GM11168 (cell line): ENCODE results near the gene PGA5.

ENCODE experiments used
- in situ Hi-C: fragments of 300-500 bp; cut with MboI; formaldehyde crosslinking; loops from one replicate; pipeline ENCODE4 v1.12.0; 2022; ENCODE audit warnings: low sequenced_read_pairs; ENCODE audit not compliant: unreplicated experiment

The PGA5 gene

GRCh38 chr11:61264795-61265194 lies 23.8 kb downstream of the PGA5 start:
- in situ Hi-C loops = no loop called here

GRCh38 chr11:61265357-61265756 lies 24.4 kb downstream of the PGA5 start:
- in situ Hi-C loops = no loop called here

GRCh38 chr11:61266602-61267001 lies 25.6 kb downstream of the PGA5 start:
- in situ Hi-C loops = no loop called here

GRCh38 chr11:61267437-61267841 lies 26.5 kb downstream of the PGA5 start:
- in situ Hi-C loops = no loop called here

GRCh38 chr11:61268588-61269250 lies 27.7 kb downstream of the PGA5 start:
- in situ Hi-C loops = no loop called here

- in situ Hi-C loops = no loop called here
These were observed 29.5 kb downstream of the PGA5 start for GRCh38 chr11:61270354-61271076.

- in situ Hi-C loops = no loop called here
These were observed 31.8 kb downstream of the PGA5 start for GRCh38 chr11:61272731-61273130.

GRCh38 chr11:61273178-61274078 lies 32.5 kb downstream of the PGA5 start:
- in situ Hi-C loops = no loop called here

- in situ Hi-C loops = no loop called here
These were observed 33.1 kb downstream of the PGA5 start for GRCh38 chr11:61274084-61274483.

- in situ Hi-C loops = no loop called here
These were observed 34.2 kb downstream of the PGA5 start for GRCh38 chr11:61275191-61275590.

- in situ Hi-C loops = no loop called here
These were observed 36.4 kb downstream of the PGA5 start for GRCh38 chr11:61277186-61278000.

GRCh38 chr11:61278001-61278470 lies 37.1 kb downstream of the PGA5 start:
- in situ Hi-C loops = no loop called here

GRCh38 chr11:61279934-61280659 lies 39.1 kb downstream of the PGA5 start:
- in situ Hi-C loops = no loop called here

- in situ Hi-C loops = no loop called here
These were observed 40.1 kb downstream of the PGA5 start for GRCh38 chr11:61280883-61281580.

GRCh38 chr11:61281581-61282250 lies 40.7 kb downstream of the PGA5 start:
- in situ Hi-C loops = no loop called here

- in situ Hi-C loops = no loop called here
These were observed 42.6 kb downstream of the PGA5 start for GRCh38 chr11:61283613-61284012.

GRCh38 chr11:61287338-61287977 lies 46.5 kb downstream of the PGA5 start:
- in situ Hi-C loops = no loop called here
